Erythroblast (primary cell): Measurements from ENCODE around the gene PDE4DIP.
"Not testable (repeated sequence)": the region's sequence is repeated elsewhere in the genome, so short reads cannot be mapped to it uniquely, and the experiment has no call there.

Source experiments
- GATA1 ChIP-seq: IDR thresholded peaks from 2 replicates; pipeline ENCODE4 v1.6.1; 2011; ENCODE audit warnings: low read depth, mild to moderate bottlenecking, control low read depth, low read length, moderate library complexity
- POLR2A ChIP-seq: IDR thresholded peaks from 2 replicates; pipeline ENCODE4 v1.6.1; 2011; ENCODE audit warnings: mild to moderate bottlenecking, low read length

GRCh38 chr1:148886293-148886692 is 42.1 kb downstream of the PDE4DIP start:
- not testable (repeated sequence) for TF ChIP-seq POLR2A, GATA1
